ENCODE data around the gene PNPLA7.

Gene PNPLA7

DNA sequence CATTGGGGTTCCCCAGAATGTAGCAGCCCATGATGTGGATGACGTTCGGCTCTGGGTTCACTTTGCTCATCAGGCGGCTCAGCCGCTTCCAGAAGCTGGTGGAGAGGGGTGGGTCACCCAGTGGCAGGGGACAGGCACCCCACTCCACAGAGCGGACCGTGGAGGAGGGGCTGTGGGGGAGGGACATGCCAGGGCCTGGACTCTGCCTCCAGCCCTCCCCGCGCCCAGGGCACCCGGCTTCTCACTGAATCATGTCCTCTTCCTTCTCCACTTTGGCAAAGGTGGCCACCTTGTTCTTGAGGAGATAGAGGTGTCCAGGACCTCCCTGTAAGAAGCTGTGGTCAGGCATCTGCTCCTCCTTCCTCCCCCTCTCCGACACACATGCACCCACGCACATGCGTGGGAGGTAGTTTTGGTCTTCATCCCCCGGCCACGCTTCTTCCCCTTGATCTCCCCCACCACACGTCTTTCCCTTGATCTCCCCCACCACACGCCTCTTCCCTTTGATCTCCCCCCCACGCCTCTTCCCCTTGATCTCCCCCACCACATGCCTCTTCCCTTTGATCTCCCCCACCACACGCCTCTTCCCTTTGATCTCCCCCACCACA, 100.2 kb downstream of the PNPLA7 start:
- no peaks in the 10 kb centered on the region for H3K4me1 ChIP-seq (ENCODE audit: insufficient read depth, low read length)
- TF ChIP-seq EZH2 (IDR thresholded peaks at IDR 0.05; ENCODE audit: borderline replicate concordance, low read depth, low read length, severe bottlenecking) = no peak
- TF ChIP-seq, protein P1, sequence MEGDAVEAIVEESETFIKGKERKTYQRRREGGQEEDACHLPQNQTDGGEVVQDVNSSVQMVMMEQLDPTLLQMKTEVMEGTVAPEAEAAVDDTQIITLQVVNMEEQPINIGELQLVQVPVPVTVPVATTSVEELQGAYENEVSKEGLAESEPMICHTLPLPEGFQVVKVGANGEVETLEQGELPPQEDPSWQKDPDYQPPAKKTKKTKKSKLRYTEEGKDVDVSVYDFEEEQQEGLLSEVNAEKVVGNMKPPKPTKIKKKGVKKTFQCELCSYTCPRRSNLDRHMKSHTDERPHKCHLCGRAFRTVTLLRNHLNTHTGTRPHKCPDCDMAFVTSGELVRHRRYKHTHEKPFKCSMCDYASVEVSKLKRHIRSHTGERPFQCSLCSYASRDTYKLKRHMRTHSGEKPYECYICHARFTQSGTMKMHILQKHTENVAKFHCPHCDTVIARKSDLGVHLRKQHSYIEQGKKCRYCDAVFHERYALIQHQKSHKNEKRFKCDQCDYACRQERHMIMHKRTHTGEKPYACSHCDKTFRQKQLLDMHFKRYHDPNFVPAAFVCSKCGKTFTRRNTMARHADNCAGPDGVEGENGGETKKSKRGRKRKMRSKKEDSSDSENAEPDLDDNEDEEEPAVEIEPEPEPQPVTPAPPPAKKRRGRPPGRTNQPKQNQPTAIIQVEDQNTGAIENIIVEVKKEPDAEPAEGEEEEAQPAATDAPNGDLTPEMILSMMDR (IDR thresholded peaks at IDR 0.05; ENCODE audit: borderline replicate concordance, extremely low read depth, low read length, poor library complexity, severe bottlenecking) = no peak
- ATAC-seq (ENCODE audit: insufficient read depth, low read depth) = no peak; the same call in 2 of the 3 replicates

DNA sequence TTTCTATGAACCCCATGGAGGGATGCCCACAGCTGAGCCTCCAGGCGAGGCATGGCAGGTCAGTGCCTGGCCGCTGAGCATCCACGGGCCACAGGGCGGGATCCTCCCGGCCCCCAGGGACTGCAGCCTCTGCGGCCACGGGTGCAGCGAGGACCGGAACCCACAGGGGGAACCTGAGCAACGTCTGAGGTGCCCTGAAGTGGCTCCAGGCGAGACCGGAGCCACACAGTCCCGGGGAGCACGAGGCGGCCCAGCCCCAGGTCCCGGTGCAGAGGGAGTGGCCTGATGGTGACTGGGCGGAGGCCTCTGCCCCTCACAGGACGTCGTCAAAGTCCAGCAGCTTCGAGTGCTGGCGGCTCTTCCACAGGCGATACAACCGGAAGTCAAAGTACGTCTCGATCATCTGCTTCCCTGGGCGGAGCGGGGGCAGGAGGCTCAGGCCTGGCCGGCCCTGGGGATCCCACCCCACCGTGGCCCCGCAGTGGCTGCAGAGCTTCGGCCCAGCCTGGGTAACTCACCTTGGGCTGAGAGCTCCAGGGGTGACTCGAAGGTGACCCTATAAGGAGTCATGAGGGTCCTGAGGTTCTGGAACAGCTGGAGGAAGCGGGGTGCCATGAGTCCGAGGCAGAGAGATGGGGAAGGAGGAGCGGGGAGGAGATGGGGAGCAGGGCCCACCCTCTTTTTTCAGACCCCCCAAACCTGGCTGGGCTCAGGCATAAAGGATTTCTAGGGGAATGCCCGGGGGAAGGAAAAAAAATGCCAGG, 100.9 kb downstream of the PNPLA7 start:
- peaks cover 24% of the 10 kb centered on the region for H4K20me1 ChIP-seq (ENCODE audit: insufficient read depth, low read length)
- H2AFZ ChIP-seq (ENCODE audit: low read depth, low read length) = no peak overlapping the region
- DNase-seq = no peak
- no peak overlapping the region for H3K9ac ChIP-seq (ENCODE audit: low read depth, low read length)
- H3K27me3 ChIP-seq (ENCODE audit: insufficient read depth, low read length, poor library complexity) = no peaks in the 10 kb centered on the region
- no peak overlapping the region for H3K27ac ChIP-seq (ENCODE audit: low read length)
- H3K4me3 ChIP-seq (ENCODE audit: low read depth in 1 of 2, low read length in 2 of 2) = no peak overlapping the region
- H3K9me3 ChIP-seq (ENCODE audit: insufficient read depth, low read length, severe bottlenecking) = no peaks in the 10 kb centered on the region
- no peak overlapping the region for H3K4me2 ChIP-seq (ENCODE audit: insufficient read depth, low read length)
- H3K36me3 ChIP-seq (ENCODE audit: insufficient read depth, low read length) = no peaks in the 10 kb centered on the region
- H3K79me2 ChIP-seq (ENCODE audit: insufficient read depth, low read length) = no peaks in the 10 kb centered on the region
- ATAC-seq (ENCODE audit: insufficient read depth, low read depth) = no peak
- no peaks in the 10 kb centered on the region for H3K4me1 ChIP-seq (ENCODE audit: insufficient read depth, low read length)
- TF ChIP-seq EZH2 (IDR thresholded peaks at IDR 0.05; ENCODE audit: borderline replicate concordance, low read depth, low read length, severe bottlenecking) = no peak
- TF ChIP-seq, protein P1 (IDR thresholded peaks at IDR 0.05; ENCODE audit: borderline replicate concordance, extremely low read depth, low read length, poor library complexity, severe bottlenecking) = no peak

More for the DNA sequence above, 100.2 kb downstream of the PNPLA7 start:
- no peaks in the 10 kb centered on the region for H3K9me3 ChIP-seq (ENCODE audit: insufficient read depth, low read length, severe bottlenecking)
- no peak overlapping the region for H3K4me3 ChIP-seq (ENCODE audit: low read depth in 1 of 2, low read length in 2 of 2)
- no peak overlapping the region for H2AFZ ChIP-seq (ENCODE audit: low read depth, low read length)
- H3K27ac ChIP-seq (ENCODE audit: low read length) = no peak overlapping the region
- H4K20me1 ChIP-seq (ENCODE audit: insufficient read depth, low read length) = peaks cover 27% of the 10 kb centered on the region
- no peaks in the 10 kb centered on the region for H3K27me3 ChIP-seq (ENCODE audit: insufficient read depth, low read length, poor library complexity)
- H3K79me2 ChIP-seq (ENCODE audit: insufficient read depth, low read length) = no peaks in the 10 kb centered on the region
- no peaks in the 10 kb centered on the region for H3K36me3 ChIP-seq (ENCODE audit: insufficient read depth, low read length)
- DNase-seq = no peak
- no peak overlapping the region for H3K9ac ChIP-seq (ENCODE audit: low read depth, low read length)
- H3K4me2 ChIP-seq (ENCODE audit: insufficient read depth, low read length) = no peak overlapping the region

DNA sequence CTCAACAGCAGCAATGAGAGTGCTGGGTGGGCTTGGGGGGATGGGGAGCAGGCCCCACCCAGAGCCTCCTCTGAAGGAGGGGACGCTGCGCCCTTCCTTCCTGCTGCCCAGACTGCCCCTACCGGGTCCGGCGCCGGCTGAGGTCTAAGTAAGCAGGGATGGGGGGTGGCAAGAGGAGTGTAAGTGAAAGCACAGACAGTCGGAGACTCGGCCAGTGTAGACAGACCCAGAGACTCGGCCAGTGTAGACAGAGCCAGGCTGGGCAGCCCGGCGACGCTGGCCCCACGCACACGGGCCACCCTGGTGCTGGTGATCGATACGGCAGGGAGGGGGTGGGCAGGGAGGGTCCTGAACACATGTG, 101.6 kb downstream of the PNPLA7 start:
- H3K4me1 ChIP-seq (ENCODE audit: insufficient read depth, low read length) = no peaks in the 10 kb centered on the region
- no peak overlapping the region for H3K4me2 ChIP-seq (ENCODE audit: insufficient read depth, low read length)
- no peak overlapping the region for H3K27ac ChIP-seq (ENCODE audit: low read length)
- no peaks in the 10 kb centered on the region for H3K27me3 ChIP-seq (ENCODE audit: insufficient read depth, low read length, poor library complexity)
- H3K36me3 ChIP-seq (ENCODE audit: insufficient read depth, low read length) = no peaks in the 10 kb centered on the region
- no peaks in the 10 kb centered on the region for H3K79me2 ChIP-seq (ENCODE audit: insufficient read depth, low read length)
- ATAC-seq (ENCODE audit: insufficient read depth, low read depth) (no peak), DNase-seq (no peak)
- TF ChIP-seq, protein P1 (IDR thresholded peaks at IDR 0.05; ENCODE audit: borderline replicate concordance, extremely low read depth, low read length, poor library complexity, severe bottlenecking) = no peak
- TF ChIP-seq EZH2 (IDR thresholded peaks at IDR 0.05; ENCODE audit: borderline replicate concordance, low read depth, low read length, severe bottlenecking) = no peak
- H3K9ac ChIP-seq (ENCODE audit: low read depth, low read length) = no peak overlapping the region
- no peak overlapping the region for H2AFZ ChIP-seq (ENCODE audit: low read depth, low read length)
- no peaks in the 10 kb centered on the region for H3K9me3 ChIP-seq (ENCODE audit: insufficient read depth, low read length, severe bottlenecking)
- peaks cover 24% of the 10 kb centered on the region for H4K20me1 ChIP-seq (ENCODE audit: insufficient read depth, low read length)
- H3K4me3 ChIP-seq (ENCODE audit: low read depth in 1 of 2, low read length in 2 of 2) = no peak overlapping the region
